Endothelial cell of umbilical vein (primary cell): ENCODE measurements around the gene FAXDC2. TPM values are rescaled to one million over a fixed set of nuclear protein-coding genes. Genes with fewer than 3 reads are reported as not detected.

Experiments
- BruUV-seq: library from RNA; stranded (reverse); fragments of 400-500 nt; replicated peaks from 2 replicates; lab custom pipeline; 2021; lab: Mats Ljungman, UMichigan
- CTCF ChIA-PET: fragments of 300-600, 350-600 bp; sonication (Branson Sonifier 250); formaldehyde crosslinking; loops from one replicate; lab custom pipeline; 2021; ENCODE audit warnings: antibody characterized with exemption, inconsistent platforms; lab: Charles Lee
- POLR2A ChIA-PET: fragments of 300-600, 350-600 bp; sonication (Branson Sonifier 250); formaldehyde crosslinking; loops from one replicate; lab custom pipeline; 2021; ENCODE audit warnings: antibody characterized with exemption, inconsistent platforms; lab: Charles Lee
- DNase-seq: peaks from one replicate; pipeline ENCODE4 v3.0.0-alpha.2; 2011; ENCODE audit warnings: low read depth, low spot score
- FAIRE-seq: peaks from 2 replicates; lab custom pipeline; 2011; peaks lifted over from hg19 to GRCh38; lab: Jason Lieb, UNC
- H2AFZ ChIP-seq: 2 replicates; pipeline ENCODE4 v1.6.0; 2012; ENCODE audit warnings: low read depth, low read length, control low read depth, inconsistent platforms
- H3K27ac ChIP-seq: 2 replicates; pipeline ENCODE4 v1.5.1; 2011; ENCODE audit warnings: low read depth, mild to moderate bottlenecking, control low read depth, low read length, moderate library complexity; ENCODE audit not compliant: insufficient read depth
- H3K27me3 ChIP-seq, 2 experiments: 2 replicates each; pipeline versions ENCODE4 v1.6.0 to v1.6.1; 2011; ENCODE audit warnings: low read length in 2 of 2, mixed read lengths in 1 of 2; ENCODE audit not compliant: control insufficient read depth in 2 of 2, insufficient read depth in 2 of 2
- H3K36me3 ChIP-seq, 2 experiments: 2 replicates in 1 of 2; 3 replicates in 1 of 2; pipeline ENCODE4 v1.5.1; 2011; ENCODE audit warnings: low read length in 2 of 2, mild to moderate bottlenecking in 1 of 2, moderate library complexity in 1 of 2; ENCODE audit not compliant: control insufficient read depth in 2 of 2, insufficient read depth in 2 of 2; ENCODE audit errors: extremely low read depth in 1 of 2
- H3K4me1 ChIP-seq: 3 replicates; pipeline ENCODE4 v1.5.1; 2011; ENCODE audit warnings: mild to moderate bottlenecking, low read length; ENCODE audit not compliant: control insufficient read depth, insufficient read depth; ENCODE audit errors: extremely low read depth
- H3K4me2 ChIP-seq: 2 replicates; pipeline ENCODE4 v1.6.1; 2011; ENCODE audit warnings: low read length, control low read depth, mixed read lengths; ENCODE audit not compliant: insufficient read depth
- H3K4me3 ChIP-seq, 3 experiments: fragments of 200-600 bp in 1 of 3; sonication (generic), shearing (Covaris generic) in 1 of 3; replicated peaks in 1 of 3; 2 replicates each; pipeline ENCODE4 v1.5.1; 2011 to 2016; ENCODE audit warnings: control low read depth in 3 of 3, low read length in 3 of 3, mild to moderate bottlenecking in 2 of 3, inconsistent platforms in 1 of 3, low read depth in 1 of 3, moderate library complexity in 1 of 3; ENCODE audit not compliant: insufficient read depth in 1 of 3
- H3K79me2 ChIP-seq: 2 replicates; pipeline ENCODE4 v1.6.0; 2012; ENCODE audit warnings: low read length, inconsistent platforms; ENCODE audit not compliant: control insufficient read depth, insufficient read depth
- H3K9ac ChIP-seq: replicated peaks from 2 replicates; pipeline ENCODE3; 2011; ENCODE audit warnings: low read length, control low read depth; ENCODE audit not compliant: insufficient read depth; ENCODE audit errors: extremely low read depth
- H3K9me1 ChIP-seq: replicated peaks from 3 replicates; pipeline ENCODE4 v1.6.0; 2011; ENCODE audit warnings: mild to moderate bottlenecking, low read length; ENCODE audit not compliant: control insufficient read depth, insufficient read depth; ENCODE audit errors: extremely low read depth
- H3K9me3 ChIP-seq: replicated peaks from 2 replicates; pipeline ENCODE4 v1.5.1; 2012; ENCODE audit warnings: low read length, inconsistent platforms; ENCODE audit not compliant: control insufficient read depth, insufficient read depth
- H4K20me1 ChIP-seq: replicated peaks from 2 replicates; pipeline ENCODE3; 2011; ENCODE audit warnings: mild to moderate bottlenecking, low read length; ENCODE audit not compliant: control insufficient read depth, insufficient read depth; ENCODE audit errors: extremely low read depth
- EZH2 ChIP-seq: IDR thresholded peaks from 2 replicates; pipeline ENCODE4 v1.6.1; 2012; ENCODE audit warnings: borderline replicate concordance, low read depth, mild to moderate bottlenecking, moderate library complexity, low read length, inconsistent platforms; ENCODE audit not compliant: severe bottlenecking
- FOS ChIP-seq: IDR thresholded peaks from 2 replicates; pipeline ENCODE4 v1.6.1; 2011; ENCODE audit warnings: mild to moderate bottlenecking, low read length, moderate library complexity, borderline replicate concordance; ENCODE audit not compliant: insufficient read depth
- GATA2 ChIP-seq: IDR thresholded peaks from 2 replicates; pipeline ENCODE4 v1.7.0; 2011; ENCODE audit warnings: low read depth, mild to moderate bottlenecking, moderate library complexity, mixed read lengths, low read length; ENCODE audit not compliant: insufficient read length, insufficient read depth
- JUN ChIP-seq: IDR thresholded peaks from 2 replicates; pipeline ENCODE4 v1.6.1; 2011; ENCODE audit warnings: borderline replicate concordance, low read depth; ENCODE audit not compliant: insufficient read length, insufficient read depth
- MYC ChIP-seq: IDR thresholded peaks from one replicate; pipeline ENCODE4 v1.6.1; 2011; ENCODE audit warnings: mild to moderate bottlenecking, low read depth, low read length
- dilution Hi-C: fragments of 300-500 bp; cut with MboI; formaldehyde crosslinking; loops from one replicate; pipeline ENCODE4 v1.15.0; 2019; ENCODE audit warnings: low sequenced_read_pairs; ENCODE audit not compliant: extremely low pct_ligation_motif_present
- intact Hi-C: fragments of 100-400 bp; cut with micrococcal nuclease; formaldehyde crosslinking; loops from one replicate; pipeline ENCODE4 v1.10.0; 2022
- polyA plus RNA-seq, 4 experiments: library from polyadenylated mRNA; depleted of rRNA in 3 of 4; stranded (reverse) in 3 of 4; unstranded in 1 of 4; fragments of >200 nt; gene quantifications; 2 replicates each; pipeline versions ENCODE4 v1.2.1 to v1.2.3, GENCODE V29; 2011 to 2012; ENCODE audit warnings: missing spikeins in 1 of 4
- total RNA-seq: library from RNA; stranded (reverse); gene quantifications from 2 replicates; pipeline ENCODE4 v1.2.3, GENCODE V29; 2021
- TF ChIP-seq, protein P1 (sequence below): IDR thresholded peaks from 2 replicates; pipeline ENCODE4 v1.6.1; 2011; ENCODE audit not compliant: insufficient read depth, insufficient read length
- TF ChIP-seq, protein P2 (sequence below), 2 donors: IDR thresholded peaks; 1 replicate in 1 of 2; 2 replicates in 1 of 2; pipeline ENCODE4 v1.5.1; 2011; ENCODE audit warnings: low read length in 2 of 2, mild to moderate bottlenecking in 2 of 2, moderate library complexity in 2 of 2, control low read depth in 1 of 2, inconsistent platforms in 1 of 2, low read depth in 1 of 2; ENCODE audit not compliant: insufficient read depth in 1 of 2; ENCODE audit errors: extremely low read depth in 1 of 2

FAXDC2 gene
- total and polyA plus RNA-seq, 2 donors (not counting 3 experiments of a cell fraction or from before 2014, with no cell fraction given): 8.3 to 12.0 TPM

DNA sequence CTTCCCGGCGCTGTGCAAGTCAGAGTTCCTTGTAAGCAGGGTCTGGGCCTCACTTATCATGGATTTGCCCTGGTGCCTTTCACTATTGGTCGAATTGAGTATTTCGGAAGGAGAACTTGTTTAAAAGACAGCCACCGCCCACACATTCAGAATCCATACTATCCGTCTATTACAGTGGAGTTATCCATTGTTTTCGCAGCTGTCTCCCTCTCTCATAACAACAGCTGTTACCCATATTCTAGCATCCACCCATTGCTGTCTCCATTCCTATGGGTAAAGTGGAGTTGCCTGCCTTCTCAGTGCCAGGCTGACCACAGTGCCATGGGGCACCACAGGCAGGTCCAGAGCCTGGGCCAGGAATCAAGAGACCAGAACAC is 20.2 kb downstream of the FAXDC2 start:
- POLR2A ChIA-PET: no interaction called here
- Histone ChIP-seq H3K9ac (no peak overlapping the region), H3K4me1 (peaks cover 3% of the 10 kb centered on the region), H3K4me3 (no peak overlapping the region), H4K20me1 (no peaks in the 10 kb centered on the region), H3K27ac (no peak overlapping the region), H2AFZ (no peak overlapping the region), H3K4me2 (no peak overlapping the region), H3K27me3 (no peaks in the 10 kb centered on the region), H3K36me3 (peaks cover 0 to 16% of the 10 kb centered on the region in 2 experiments), H3K79me2 (no peaks in the 10 kb centered on the region), H3K9me3 (no peaks in the 10 kb centered on the region), H3K9me1 (no peaks in the 10 kb centered on the region)
- no TSS peak for BruUV-seq
- dilution Hi-C loops: no loop called here
- DNase-seq (no peak), FAIRE-seq (no peak)
- intact Hi-C loops: no loop called here
- CTCF ChIA-PET: interaction anchor here (1.8 kb wide), 1 partner anchor 15 kb away, joined by 5 read pairs; no protein-coding TSS in a partner anchor
- TF ChIP-seq, protein P1, sequence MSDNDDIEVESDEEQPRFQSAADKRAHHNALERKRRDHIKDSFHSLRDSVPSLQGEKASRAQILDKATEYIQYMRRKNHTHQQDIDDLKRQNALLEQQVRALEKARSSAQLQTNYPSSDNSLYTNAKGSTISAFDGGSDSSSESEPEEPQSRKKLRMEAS: no peak
- no peak for TF ChIP-seq JUN
- TF ChIP-seq GATA2: no peak
- no peak for TF ChIP-seq EZH2
- TF ChIP-seq, protein P2, sequence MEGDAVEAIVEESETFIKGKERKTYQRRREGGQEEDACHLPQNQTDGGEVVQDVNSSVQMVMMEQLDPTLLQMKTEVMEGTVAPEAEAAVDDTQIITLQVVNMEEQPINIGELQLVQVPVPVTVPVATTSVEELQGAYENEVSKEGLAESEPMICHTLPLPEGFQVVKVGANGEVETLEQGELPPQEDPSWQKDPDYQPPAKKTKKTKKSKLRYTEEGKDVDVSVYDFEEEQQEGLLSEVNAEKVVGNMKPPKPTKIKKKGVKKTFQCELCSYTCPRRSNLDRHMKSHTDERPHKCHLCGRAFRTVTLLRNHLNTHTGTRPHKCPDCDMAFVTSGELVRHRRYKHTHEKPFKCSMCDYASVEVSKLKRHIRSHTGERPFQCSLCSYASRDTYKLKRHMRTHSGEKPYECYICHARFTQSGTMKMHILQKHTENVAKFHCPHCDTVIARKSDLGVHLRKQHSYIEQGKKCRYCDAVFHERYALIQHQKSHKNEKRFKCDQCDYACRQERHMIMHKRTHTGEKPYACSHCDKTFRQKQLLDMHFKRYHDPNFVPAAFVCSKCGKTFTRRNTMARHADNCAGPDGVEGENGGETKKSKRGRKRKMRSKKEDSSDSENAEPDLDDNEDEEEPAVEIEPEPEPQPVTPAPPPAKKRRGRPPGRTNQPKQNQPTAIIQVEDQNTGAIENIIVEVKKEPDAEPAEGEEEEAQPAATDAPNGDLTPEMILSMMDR (IDR thresholded peaks at IDR 0.05; ENCODE audit: extremely low read depth in 1 of 2, insufficient read depth in 1 of 2, low read depth in 1 of 2, low read length in 2 of 2): no peak
- TF ChIP-seq MYC: no peak
- no peak for TF ChIP-seq FOS
